Thoracic aorta (tissue), 2 donors: ENCODE data around the gene CEP78. TPM values are rescaled to one million over a fixed set of nuclear protein-coding genes. Genes with fewer than 3 reads are reported as not detected.

Experiments used
- ATAC-seq: fragments of 150-250 bp; one replicate; pipeline ENCODE4 v1.8.0; 2017; ENCODE audit warnings: low read depth; ENCODE audit not compliant: insufficient number of reproducible peaks, low FRiP score
- DNase-seq: peaks from one replicate; pipeline ENCODE4 v3.0.0-alpha.2; 2020; ENCODE audit warnings: low spot score
- H3K27ac ChIP-seq, 2 donors: fragments of 200-600 bp; sonication (generic); 1 replicate in 1 of 2; 2 replicates in 1 of 2; pipeline ENCODE4 v1.5.1; 2016; ENCODE audit warnings: mild to moderate bottlenecking in 2 of 2, moderate library complexity in 2 of 2
- H3K27me3 ChIP-seq: fragments of 200-600 bp; sonication (generic); replicated peaks from 2 replicates; pipeline ENCODE4 v1.6.0; 2016; ENCODE audit warnings: mild to moderate bottlenecking; ENCODE audit not compliant: insufficient read depth
- H3K36me3 ChIP-seq: fragments of 200-600 bp; sonication (generic); one replicate; pipeline ENCODE4 v1.5.1; 2016
- H3K4me1 ChIP-seq, 2 donors: fragments of 200-600 bp; sonication (generic); 1 replicate in 1 of 2; 2 replicates in 1 of 2; pipeline versions ENCODE4 v1.5.1 to v1.6.0; 2016; ENCODE audit warnings: low read depth in 2 of 2, mild to moderate bottlenecking in 1 of 2; ENCODE audit not compliant: control insufficient read depth in 1 of 2
- H3K4me3 ChIP-seq: fragments of 200-600 bp; sonication (generic); 2 replicates; pipeline ENCODE4 v1.5.1; 2016; ENCODE audit warnings: mild to moderate bottlenecking
- H3K9me3 ChIP-seq: fragments of 200-600 bp; sonication (generic); 2 replicates; pipeline ENCODE4 v1.5.1; 2016
- CTCF ChIP-seq: fragments of 200-600 bp; sonication (generic); IDR thresholded peaks from one replicate; pipeline ENCODE4 v1.5.1; 2019; ENCODE audit warnings: antibody characterized with exemption
- total RNA-seq, 2 donors: library from RNA; depleted of rRNA; stranded (reverse); fragments of >200 nt; gene quantifications; one replicate each; pipeline versions ENCODE4 v1.1.0 to v1.2.3, GENCODE V29; 2016

Gene CEP78
- total RNA-seq, 2 donors from 2014 or later = 5.6 to 10.4 TPM

- no peak for DNase-seq
- H3K36me3 ChIP-seq = no peaks in the 10 kb centered on the region
- peaks cover 7 to 14% of the 10 kb centered on the region in 2 donors for H3K4me1 ChIP-seq
- H3K4me3 ChIP-seq = peak overlapping the region; percentile 71
- ATAC-seq = no peak
- no peak for TF ChIP-seq CTCF
- H3K27ac ChIP-seq = no peak overlapping the region
- no peaks in the 10 kb centered on the region for H3K27me3 ChIP-seq
- no peaks in the 10 kb centered on the region for H3K9me3 ChIP-seq
Observed at GRCh38 chr9:78295731-78296130, 59.9 kb downstream of the CEP78 start.

- Histone ChIP-seq H3K4me1 (peaks cover 7 to 14% of the 10 kb centered on the region in 2 donors), H3K9me3 (no peaks in the 10 kb centered on the region), H3K27ac (peak overlapping the region in 1 of 2 donors; percentile 48), H3K4me3 (peak overlapping the region; percentile 71), H3K36me3 (no peaks in the 10 kb centered on the region), H3K27me3 (no peaks in the 10 kb centered on the region)
- ATAC-seq (peak; percentile 11), DNase-seq (no peak)
- no peak for TF ChIP-seq CTCF
Observed at GRCh38 chr9:78296201-78296892, 60.5 kb downstream of the CEP78 start.

- no peaks in the 10 kb centered on the region for H3K9me3 ChIP-seq
- ATAC-seq = peak; percentile 74
- no peak for TF ChIP-seq CTCF
- H3K4me1 ChIP-seq = peaks cover 7 to 14% of the 10 kb centered on the region in 2 donors
- H3K27me3 ChIP-seq = no peaks in the 10 kb centered on the region
- H3K27ac ChIP-seq = peak within 1 kb of the TSS in 1 of 2 donors; percentile 48
- peak; percentile 32 for DNase-seq
- peak within 1 kb of the TSS; percentile 71 for H3K4me3 ChIP-seq
- H3K36me3 ChIP-seq = no peaks in the 10 kb centered on the region
Observed at GRCh38 chr9:78296893-78297671, 61.2 kb downstream of the CEP78 start, which contains the start of gene PSAT1. PSAT1 (plus strand) TSS chr9:78297125; CDS start chr9:78297211, 86 bp downstream.

- ATAC-seq (no peak), DNase-seq (no peak)
- H3K27me3 ChIP-seq = no peaks in the 10 kb centered on the region
- H3K4me3 ChIP-seq = peak overlapping the region; percentile 71
- H3K9me3 ChIP-seq = no peaks in the 10 kb centered on the region
- H3K4me1 ChIP-seq = peaks cover 7 to 14% of the 10 kb centered on the region in 2 donors
- TF ChIP-seq CTCF = no peak
- no peaks in the 10 kb centered on the region for H3K36me3 ChIP-seq
- H3K27ac ChIP-seq = no peak overlapping the region
Observed at GRCh38 chr9:78297672-78297961, 61.7 kb downstream of the CEP78 start.

- H3K27ac ChIP-seq = no peak overlapping the region
- no peak for DNase-seq
- H3K4me3 ChIP-seq = peak overlapping the region; percentile 71
- TF ChIP-seq CTCF = no peak
- peaks cover 7 to 14% of the 10 kb centered on the region in 2 donors for H3K4me1 ChIP-seq
- no peak for ATAC-seq
- no peaks in the 10 kb centered on the region for H3K9me3 ChIP-seq
- H3K36me3 ChIP-seq = no peaks in the 10 kb centered on the region
- H3K27me3 ChIP-seq = no peaks in the 10 kb centered on the region
Observed at GRCh38 chr9:78298046-78298765, 62.3 kb downstream of the CEP78 start.
